GM12878 (cell line): ENCODE results near the gene RELL2. TPM values are rescaled to one million over a fixed set of nuclear protein-coding genes. Genes with fewer than 3 reads are reported as not detected.

Experiments used
- ATAC-seq: fragments of 200-7000 bp; cut with Tn5 transposase; 3 replicates; pipeline ENCODE4 v1.9.1; 2020; ENCODE audit warnings: mild to moderate bottlenecking, moderate library complexity
- BruUV-seq: library from RNA; stranded (reverse); fragments of 400-500 nt; replicated peaks from 2 replicates; lab custom pipeline; 2021; lab: Mats Ljungman, UMichigan
- CTCF ChIA-PET: fragments of 300-600 bp; sonication (Branson Sonifier 250); formaldehyde crosslinking; extraction: SDS; loops from one replicate; lab custom pipeline; 2021; ENCODE audit warnings: inconsistent platforms; lab: Yijun Ruan, JAX
- POLR2A ChIA-PET: fragments of 350-600 bp; formaldehyde crosslinking; extraction: SDS; loops from one replicate; lab custom pipeline; 2021; ENCODE audit warnings: inconsistent platforms; lab: Charles Lee
- RAD21 ChIA-PET: fragments of 300-600 bp; sonication (Branson Sonifier 250); formaldehyde crosslinking; loops from one replicate; lab custom pipeline; 2023; ENCODE audit warnings: antibody characterized with exemption; ENCODE audit not compliant: unreplicated experiment; lab: Charles Lee
- SMC1A ChIA-PET: fragments of 300-600 bp; sonication (Branson Sonifier 250); formaldehyde crosslinking; loops from one replicate; lab custom pipeline; 2023; ENCODE audit not compliant: unreplicated experiment, uncharacterized antibody; lab: Charles Lee
- DNase-seq: peaks from one replicate; pipeline ENCODE4 v3.0.0-alpha.2; 2011; ENCODE audit warnings: low read depth, low spot score
- FAIRE-seq: peaks from 3 replicates; lab custom pipeline; 2011; peaks lifted over from hg19 to GRCh38; lab: Jason Lieb, UNC
- H2AFZ ChIP-seq: 2 replicates; pipeline ENCODE4 v1.6.0; 2011; ENCODE audit warnings: low read depth, low read length, control low read depth; ENCODE audit not compliant: control insufficient read depth
- H3K27ac ChIP-seq: 2 replicates; pipeline ENCODE4 v1.5.1; 2011; ENCODE audit warnings: control low read depth; ENCODE audit not compliant: control insufficient read depth, insufficient read depth
- H3K27me3 ChIP-seq, 2 experiments: replicated peaks in 1 of 2; 2 replicates each; pipeline versions ENCODE4 v1.6.0 to v1.6.1; 2011; ENCODE audit warnings: low read length in 1 of 2; ENCODE audit not compliant: control insufficient read depth in 2 of 2, insufficient read depth in 2 of 2
- H3K36me3 ChIP-seq, 2 experiments: 2 replicates each; pipeline ENCODE4 v1.5.1; 2011; ENCODE audit warnings: low read length in 1 of 2; ENCODE audit not compliant: control insufficient read depth in 2 of 2, insufficient read depth in 2 of 2
- H3K4me1 ChIP-seq: 2 replicates; pipeline ENCODE4 v1.6.1; 2011; ENCODE audit warnings: mild to moderate bottlenecking, low read length, moderate library complexity, mixed read lengths; ENCODE audit not compliant: control insufficient read depth, insufficient read depth
- H3K4me2 ChIP-seq: 2 replicates; pipeline ENCODE4 v1.6.0; 2011; ENCODE audit warnings: control low read depth; ENCODE audit not compliant: control insufficient read depth, insufficient read depth
- H3K4me3 ChIP-seq: fragments of 200-600 bp; sonication (generic); 2 replicates; pipeline ENCODE4 v1.5.1; 2016
- H3K79me2 ChIP-seq: 2 replicates; pipeline ENCODE4 v1.6.0; 2011; ENCODE audit warnings: low read length; ENCODE audit not compliant: control insufficient read depth, insufficient read depth
- H3K9ac ChIP-seq: 2 replicates; pipeline ENCODE4 v1.8.0; 2011; ENCODE audit warnings: low read length, control low read depth, mixed read lengths; ENCODE audit not compliant: control insufficient read depth, insufficient read depth
- H3K9me3 ChIP-seq: replicated peaks from 3 replicates; pipeline ENCODE4 v1.5.1; 2011; ENCODE audit warnings: mild to moderate bottlenecking, low read length; ENCODE audit not compliant: control insufficient read depth, insufficient read depth
- H4K20me1 ChIP-seq: 2 replicates; pipeline ENCODE4 v1.6.0; 2011; ENCODE audit not compliant: control insufficient read depth, insufficient read depth
- EZH2 ChIP-seq: IDR thresholded peaks from 2 replicates; pipeline ENCODE4 v1.6.1; 2012; ENCODE audit warnings: low read depth, mild to moderate bottlenecking, control low read depth, inconsistent platforms, low read length, borderline replicate concordance; ENCODE audit not compliant: control insufficient read depth
- HDAC6 ChIP-seq: fragments of 200-600 bp; sonication (generic); IDR thresholded peaks from one replicate; pipeline ENCODE4 v1.8.0; 2017; ENCODE audit warnings: antibody characterized with exemption; ENCODE audit not compliant: unreplicated experiment
- NFYB ChIP-seq: IDR thresholded peaks from 2 replicates; pipeline ENCODE4 v1.6.1; 2011; ENCODE audit warnings: low read depth, mild to moderate bottlenecking, low read length, improper control_type of control experiment, moderate library complexity; ENCODE audit not compliant: insufficient read depth
- RB1 ChIP-seq: fragments of 450-650 bp; formaldehyde crosslinking; IDR thresholded peaks from 2 replicates; pipeline ENCODE4 v1.6.1; 2017; ENCODE audit warnings: mild to moderate bottlenecking, borderline replicate concordance
- SMC3 ChIP-seq: IDR thresholded peaks from 2 replicates; pipeline ENCODE4 v1.6.1; 2011; ENCODE audit warnings: low read length, improper control_type of control experiment, borderline replicate concordance
- SREBF2 ChIP-seq: IDR thresholded peaks from 2 replicates; pipeline ENCODE4 v1.6.1; 2012; ENCODE audit warnings: mild to moderate bottlenecking, low read length
- WGBS: methylation state at CpG from one replicate; pipeline ENCODE4 v1.1.6; 2016; ENCODE audit warnings: low lambda C conversion rate; ENCODE audit not compliant: insufficient replicate concordance, insufficient coverage; ENCODE audit errors: missing lambda C conversion rate; 5-methylcytosine and 5-hydroxymethylcytosine counted together
- in situ Hi-C: fragments of 300-500 bp; cut with MboI; formaldehyde crosslinking; loops from 9 replicates; pipeline ENCODE4 v1.14.3; 2018; ENCODE audit warnings: mixed read lengths
- intact Hi-C: fragments of 100-400 bp; cut with micrococcal nuclease; formaldehyde crosslinking; loops from one replicate; pipeline ENCODE4 v1.14.2; 2022; ENCODE audit not compliant: unreplicated experiment
- polyA plus RNA-seq, 11 experiments: library from polyadenylated mRNA; depleted of rRNA in 4 of 11; unstranded in 6 of 11; stranded (reverse) in 5 of 11; fragments of >200 nt; fragmentation: Nextera tagmentation in 4 of 11; fragmentation: Illumina TruSeq in 1 of 11; extraction: Ambion mirVana in 4 of 11; extraction: Trizol in 1 of 11; gene quantifications; 1 replicate in 1 of 11; 2 replicates in 10 of 11; pipeline versions ENCODE4 v1.2.1 to v1.2.3, GENCODE V29; 2011 to 2016; ENCODE audit warnings: inconsistent platforms in 2 of 11, missing spikeins in 2 of 11, low read depth in 1 of 11
- total RNA-seq, 4 experiments: library from RNA; depleted of rRNA in 3 of 4; stranded (reverse); fragments of >200 nt in 3 of 4; fragmentation: Illumina TruSeq in 1 of 4; extraction: Trizol in 1 of 4; gene quantifications; 2 replicates each; pipeline versions ENCODE4 v1.2.1 to v1.2.3, GENCODE V29; 2013 to 2021

The RELL2 gene
- total and polyA plus RNA-seq, 10 of the 15 experiments (the other 5 are each of a cell fraction or from before 2014, with no cell fraction given): 0.23 to 21.4 (median 7.1) TPM

GRCh38 chr5:141630570-141631140 lies 6.1 kb upstream of the RELL2 start:
- POLR2A ChIA-PET: interaction anchor here (0.6 to 11.5 kb wide), 3 partner anchors 11 to 992 kb away, joined by 3 to 215 read pairs (median 3); partner anchors contain the start of genes DIAPH1 and FCHSD1
- no peak overlapping the region for H2AFZ ChIP-seq
- no peak for TF ChIP-seq NFYB
- TF ChIP-seq EZH2: no peak
- no peak for TF ChIP-seq HDAC6
- TF ChIP-seq SMC3: no peak
- no peak for TF ChIP-seq SREBF2
- TF ChIP-seq RB1: no peak
- TF ChIP-seq, all 136 proteins: peak for 0
- no peak overlapping the region for H3K4me3 ChIP-seq
- H3K4me1 ChIP-seq: peaks cover 25% of the 10 kb centered on the region
- H3K79me2 ChIP-seq: peaks cover 37% of the 10 kb centered on the region
- FAIRE-seq (no peak), ATAC-seq (no peak), DNase-seq (no peak)
- no TSS peak for BruUV-seq
- CTCF ChIA-PET: interaction anchor here (0.7 to 11.2 kb wide), 7 partner anchors 11 to 338 kb away, joined by 3 to 137 read pairs (median 4); partner anchors contain the start of gene DIAPH1
- H3K27me3 ChIP-seq: no peaks in the 10 kb centered on the region
- no peak overlapping the region for H3K9ac ChIP-seq
- H3K9me3 ChIP-seq: no peaks in the 10 kb centered on the region
- no peaks in the 10 kb centered on the region for H4K20me1 ChIP-seq
- H3K27ac ChIP-seq: no peak overlapping the region
- SMC1A ChIA-PET: interaction anchor here (0.5 to 12.9 kb wide), 4 partner anchors 12 to 38 kb away, joined by 3 to 245 read pairs (median 46); partner anchors contain the start of gene DIAPH1
- WGBS: 95% methylated on average over 5 of the region's 5 CpGs
- RAD21 ChIA-PET: interaction anchor here (0.8 to 8.2 kb wide), 4 partner anchors 11 to 1697 kb away, joined by 3 to 89 read pairs (median 5); partner anchors contain the start of gene DIAPH1
- in situ Hi-C loops (no loop called here), intact Hi-C loops (no loop called here)
- H3K36me3 ChIP-seq: peaks cover 16 to 32% of the 10 kb centered on the region in 2 experiments
- H3K4me2 ChIP-seq: no peak overlapping the region
